Gastrocnemius medialis (tissue), 4 donors: Measurements from ENCODE around the gene TRMT1L.

Experiments used
- POLR2A ChIP-seq, 2 donors: fragments of 450-650 bp; IDR thresholded peaks; one replicate each; pipeline ENCODE4 v1.6.1; 2017; ENCODE audit warnings: antibody characterized with exemption in 2 of 2, mild to moderate bottlenecking in 2 of 2, moderate library complexity in 2 of 2
- TF ChIP-seq, protein P1 (sequence below), 5 experiments: fragments of 450-650 bp in 3 of 5; fragments of 200-600 bp in 2 of 5; sonication (generic) in 2 of 5; IDR thresholded peaks in 4 of 5; conservative IDR thresholded peaks in 1 of 5; 1 replicate in 4 of 5; 2 replicates in 1 of 5; pipeline ENCODE4 v1.5.1; 2016 to 2019; ENCODE audit warnings: antibody characterized with exemption in 5 of 5, mild to moderate bottlenecking in 3 of 5, moderate library complexity in 3 of 5

- TF ChIP-seq, protein P1, sequence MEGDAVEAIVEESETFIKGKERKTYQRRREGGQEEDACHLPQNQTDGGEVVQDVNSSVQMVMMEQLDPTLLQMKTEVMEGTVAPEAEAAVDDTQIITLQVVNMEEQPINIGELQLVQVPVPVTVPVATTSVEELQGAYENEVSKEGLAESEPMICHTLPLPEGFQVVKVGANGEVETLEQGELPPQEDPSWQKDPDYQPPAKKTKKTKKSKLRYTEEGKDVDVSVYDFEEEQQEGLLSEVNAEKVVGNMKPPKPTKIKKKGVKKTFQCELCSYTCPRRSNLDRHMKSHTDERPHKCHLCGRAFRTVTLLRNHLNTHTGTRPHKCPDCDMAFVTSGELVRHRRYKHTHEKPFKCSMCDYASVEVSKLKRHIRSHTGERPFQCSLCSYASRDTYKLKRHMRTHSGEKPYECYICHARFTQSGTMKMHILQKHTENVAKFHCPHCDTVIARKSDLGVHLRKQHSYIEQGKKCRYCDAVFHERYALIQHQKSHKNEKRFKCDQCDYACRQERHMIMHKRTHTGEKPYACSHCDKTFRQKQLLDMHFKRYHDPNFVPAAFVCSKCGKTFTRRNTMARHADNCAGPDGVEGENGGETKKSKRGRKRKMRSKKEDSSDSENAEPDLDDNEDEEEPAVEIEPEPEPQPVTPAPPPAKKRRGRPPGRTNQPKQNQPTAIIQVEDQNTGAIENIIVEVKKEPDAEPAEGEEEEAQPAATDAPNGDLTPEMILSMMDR (IDR thresholded peaks at IDR 0.05 in 4 of 5, conservative IDR thresholded peaks at IDR 0.05 in 1 of 5) = no peak
- no peak for TF ChIP-seq POLR2A (IDR thresholded peaks at IDR 0.05)
These were observed 24.2 kb downstream of the TRMT1L start for GRCh38 chr1:185132534-185132933.
